Fibroblast of pulmonary artery (primary cell): ENCODE data around the gene JAG2.

Source experiments
- DNase-seq: peaks from one replicate; pipeline ENCODE4 v3.0.0-alpha.2; 2010; ENCODE audit warnings: low read depth
- H3K4me3 ChIP-seq: replicated peaks from 2 replicates; pipeline ENCODE4 v1.5.1; 2011; ENCODE audit warnings: low read depth, mild to moderate bottlenecking, control low read depth, low read length, moderate library complexity
- CTCF ChIP-seq: IDR thresholded peaks from 2 replicates; pipeline ENCODE4 v1.5.1; 2011; ENCODE audit warnings: mild to moderate bottlenecking, control low read depth, low read length, inconsistent platforms; ENCODE audit errors: missing control alignments

JAG2 gene

GRCh38 chr14:105168496-105168978, at the start of gene JAG2:
JAG2 (minus strand) TSS chr14:105168776; CDS start chr14:105168420, 356 bp downstream.
- TF ChIP-seq CTCF, result no peak
- H3K4me3 ChIP-seq, result no peak within 1 kb of the TSS

GRCh38 chr14:105217774-105218173, 49.2 kb upstream of the JAG2 start:
- TF ChIP-seq CTCF, result no peak
- no peak overlapping the region for H3K4me3 ChIP-seq
- no peak for DNase-seq

More at GRCh38 chr14:105168496-105168978, at the start of gene JAG2:
- DNase-seq, result peak; percentile 34

- no peak overlapping the region for H3K4me3 ChIP-seq
- TF ChIP-seq CTCF, result no peak
- no peak for DNase-seq
Measured at GRCh38 chr14:105216490-105217247, 48.1 kb upstream of the JAG2 start.

GRCh38 chr14:105215602-105216001, 47.0 kb upstream of the JAG2 start:
- no peak overlapping the region for H3K4me3 ChIP-seq
- no peak for TF ChIP-seq CTCF
- DNase-seq, result no peak

GRCh38 chr14:105214324-105214915, 45.8 kb upstream of the JAG2 start:
- no peak for TF ChIP-seq CTCF
- DNase-seq, result no peak
- no peak overlapping the region for H3K4me3 ChIP-seq

- DNase-seq, result no peak
- TF ChIP-seq CTCF, result no peak
- no peak overlapping the region for H3K4me3 ChIP-seq
Measured at GRCh38 chr14:105213361-105213760, 44.8 kb upstream of the JAG2 start.
